SJSA1 (cell line): Measurements from ENCODE around the gene UPK3A. TPM values are rescaled to one million over a fixed set of nuclear protein-coding genes. Genes with fewer than 3 reads are reported as not detected.
A peak's percentile ranks its signal among the peaks of the same experiment; 100 is the strongest.
"Not testable (repeated sequence)": the region's sequence is repeated elsewhere in the genome, so short reads cannot be mapped to it uniquely, and the experiment has no call there.

ENCODE experiments used
- DNase-seq, 2 experiments: peaks; one replicate each; pipeline ENCODE4 v3.0.0-alpha.2; 2015 to 2020; ENCODE audit warnings: low spot score in 2 of 2, low read depth in 1 of 2
- H3K27ac ChIP-seq: fragments of 250-450 bp; sonication (Bioruptor Pico); 2 replicates; pipeline ENCODE4 v1.5.1; 2020; ENCODE audit warnings: mild to moderate bottlenecking, moderate library complexity
- H3K27me3 ChIP-seq: fragments of 250-450 bp; sonication (Bioruptor Pico); replicated peaks from 2 replicates; pipeline ENCODE4 v1.5.1; 2020; ENCODE audit warnings: mild to moderate bottlenecking, moderate library complexity
- H3K36me3 ChIP-seq: fragments of 250-450 bp; sonication (Bioruptor Pico); 2 replicates; pipeline ENCODE4 v1.5.1; 2020; ENCODE audit warnings: mild to moderate bottlenecking
- H3K4me1 ChIP-seq: fragments of 250-450 bp; sonication (Bioruptor Pico); replicated peaks from 2 replicates; pipeline ENCODE4 v1.6.1; 2021; ENCODE audit warnings: mild to moderate bottlenecking
- H3K4me3 ChIP-seq: fragments of 250-450 bp; sonication (Bioruptor Pico); 2 replicates; pipeline ENCODE4 v1.5.1; 2020; ENCODE audit warnings: mild to moderate bottlenecking
- H3K9me3 ChIP-seq: fragments of 250-450 bp; sonication (Bioruptor Pico); replicated peaks from 2 replicates; pipeline ENCODE4 v1.5.1; 2020; ENCODE audit warnings: mild to moderate bottlenecking
- total RNA-seq: library from RNA; depleted of rRNA; stranded (reverse); fragments of >200 nt; shearing (Covaris generic); gene quantifications from 2 replicates; pipeline ENCODE4 v1.2.3, GENCODE V29; 2014

The UPK3A gene
- total RNA-seq, 1 experiment from 2014 or later: not detected

DNA sequence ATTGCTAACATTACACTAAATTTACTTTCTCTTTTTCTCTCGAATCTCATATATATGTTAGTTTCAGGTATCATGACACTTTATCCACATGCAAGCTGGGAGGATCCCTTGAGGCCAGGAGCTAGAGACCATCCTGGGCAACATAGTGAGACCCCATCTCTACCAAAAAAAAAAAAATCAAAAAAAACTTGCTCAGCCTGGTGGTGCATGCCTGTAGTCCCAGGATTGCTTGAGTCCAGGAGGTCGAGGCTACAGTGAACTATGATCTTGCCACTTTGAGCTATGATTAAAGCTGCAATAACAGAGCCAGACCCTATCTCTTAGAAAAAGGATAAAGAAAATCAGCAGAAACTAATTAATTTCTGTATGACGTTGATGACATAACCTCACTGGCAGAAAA, 3.7 kb upstream of the UPK3A start:
- no peaks in the 10 kb centered on the region for H3K36me3 ChIP-seq
- H3K4me1 ChIP-seq: peaks cover 18% of the 10 kb centered on the region
- DNase-seq: no peak
- no peaks in the 10 kb centered on the region for H3K27me3 ChIP-seq
- no peaks in the 10 kb centered on the region for H3K9me3 ChIP-seq
- no peak overlapping the region for H3K4me3 ChIP-seq
- H3K27ac ChIP-seq: no peak overlapping the region

DNA sequence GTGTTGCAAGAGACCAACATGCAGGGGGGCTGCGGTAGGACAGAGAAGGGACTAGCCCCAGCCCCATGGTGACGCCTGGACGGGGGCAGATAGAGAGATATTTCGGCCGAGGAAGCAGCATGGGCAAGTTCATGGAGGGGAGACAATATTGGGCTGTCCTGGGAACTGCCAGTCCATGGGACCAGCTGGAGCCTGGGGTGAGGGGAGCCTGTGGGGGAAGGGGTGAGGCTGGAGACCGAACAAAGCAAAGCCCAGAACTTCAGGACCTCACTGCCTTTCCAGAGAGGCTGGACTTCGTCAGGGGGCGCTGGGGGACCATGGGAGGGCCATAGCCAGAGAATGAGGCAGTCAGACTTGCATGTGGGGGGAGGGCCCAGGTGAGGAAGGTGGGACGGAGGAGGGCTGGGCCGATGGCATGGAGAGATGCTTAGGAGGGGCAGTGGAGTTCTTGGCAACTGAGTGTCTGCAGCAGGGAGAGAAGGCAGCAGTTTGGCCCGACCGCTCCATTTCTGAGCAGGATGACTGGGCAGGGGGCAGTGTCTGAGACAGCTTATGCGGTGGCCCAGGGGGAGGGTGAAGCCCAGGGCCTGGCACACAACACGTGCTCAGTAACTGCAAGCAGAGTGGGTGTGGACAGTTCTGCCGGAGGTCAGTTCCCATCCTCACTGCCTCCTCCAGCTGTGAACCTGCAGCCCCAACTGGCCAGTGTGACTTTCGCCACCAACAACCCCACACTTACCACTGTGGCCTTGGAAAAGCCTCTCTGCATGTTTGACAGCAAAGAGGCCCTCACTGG, 712 bp downstream of the UPK3A start:
- H3K27me3 ChIP-seq: no peaks in the 10 kb centered on the region
- no peaks in the 10 kb centered on the region for H3K9me3 ChIP-seq
- peaks cover 3% of the 10 kb centered on the region for H3K4me1 ChIP-seq
- no peak overlapping the region for H3K4me3 ChIP-seq
- no peak overlapping the region for H3K27ac ChIP-seq
- no peak for DNase-seq
- no peaks in the 10 kb centered on the region for H3K36me3 ChIP-seq

DNA sequence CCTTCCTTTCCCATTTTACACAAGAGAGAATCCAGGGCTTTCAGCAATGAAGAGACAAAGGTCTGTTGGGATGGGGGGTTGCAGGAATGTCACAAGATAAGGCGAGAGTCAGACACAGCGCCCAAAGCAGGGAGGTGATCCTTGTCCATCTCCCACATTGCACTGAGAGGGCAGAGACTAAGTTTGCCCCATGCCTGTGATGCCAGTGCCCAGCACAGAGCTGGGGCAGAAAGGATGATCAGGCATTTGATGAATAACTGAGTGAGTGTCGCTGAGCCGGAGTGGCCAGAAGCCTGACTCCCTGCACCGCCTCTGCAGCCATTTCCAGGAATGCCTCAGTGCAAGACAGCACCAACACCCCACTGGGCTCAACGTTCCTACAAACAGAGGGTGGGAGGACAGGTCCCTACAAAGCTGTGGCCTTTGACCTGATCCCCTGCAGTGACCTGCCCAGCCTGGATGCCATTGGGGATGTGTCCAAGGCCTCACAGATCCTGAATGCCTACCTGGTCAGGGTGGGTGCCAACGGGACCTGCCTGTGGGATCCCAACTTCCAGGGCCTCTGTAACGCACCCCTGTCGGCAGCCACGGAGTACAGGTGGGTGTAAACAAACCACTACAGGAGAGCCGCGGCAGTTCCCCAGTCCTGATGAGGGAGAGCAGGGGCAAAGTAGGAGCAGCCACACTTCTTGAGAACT, 2.3 kb downstream of the UPK3A start:
- Histone ChIP-seq H3K27ac (no peak overlapping the region), H3K9me3 (no peaks in the 10 kb centered on the region), H3K27me3 (no peaks in the 10 kb centered on the region), H3K4me1 (no peaks in the 10 kb centered on the region; the same call in 1 of the 2 replicates), H3K4me3 (no peak overlapping the region), H3K36me3 (no peaks in the 10 kb centered on the region)
- no peak for DNase-seq

DNA sequence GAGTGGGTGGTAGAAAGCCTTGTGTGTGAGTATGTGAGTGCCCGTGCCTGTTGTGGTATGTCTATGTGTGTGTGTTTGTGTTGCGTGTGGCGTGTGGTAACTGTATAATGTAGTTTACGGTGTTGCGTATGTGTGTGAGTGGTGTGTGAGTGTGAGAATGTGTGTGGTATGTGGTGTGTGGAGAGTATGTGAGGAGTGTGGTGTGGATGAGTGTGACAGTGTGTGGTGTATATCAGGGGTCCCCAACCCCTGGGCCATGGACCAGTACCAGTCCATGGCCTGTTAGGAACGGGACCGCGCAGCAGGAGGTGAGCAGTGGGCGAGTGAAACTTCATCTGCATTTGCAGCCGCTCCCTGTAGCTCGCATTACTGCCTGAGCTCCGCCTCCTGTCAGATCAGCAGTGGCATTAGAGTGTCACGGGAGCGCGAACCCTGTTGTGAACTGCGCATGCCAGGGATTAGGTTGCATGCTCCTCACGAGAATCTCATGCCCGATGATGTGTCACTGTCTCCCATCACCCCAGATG, 5.7 kb downstream of the UPK3A start:
- Histone ChIP-seq H3K27ac (no peak overlapping the region), H3K4me3 (no peak overlapping the region)
- peak in 1 of 2 experiments; percentile 58 for DNase-seq

DNA sequence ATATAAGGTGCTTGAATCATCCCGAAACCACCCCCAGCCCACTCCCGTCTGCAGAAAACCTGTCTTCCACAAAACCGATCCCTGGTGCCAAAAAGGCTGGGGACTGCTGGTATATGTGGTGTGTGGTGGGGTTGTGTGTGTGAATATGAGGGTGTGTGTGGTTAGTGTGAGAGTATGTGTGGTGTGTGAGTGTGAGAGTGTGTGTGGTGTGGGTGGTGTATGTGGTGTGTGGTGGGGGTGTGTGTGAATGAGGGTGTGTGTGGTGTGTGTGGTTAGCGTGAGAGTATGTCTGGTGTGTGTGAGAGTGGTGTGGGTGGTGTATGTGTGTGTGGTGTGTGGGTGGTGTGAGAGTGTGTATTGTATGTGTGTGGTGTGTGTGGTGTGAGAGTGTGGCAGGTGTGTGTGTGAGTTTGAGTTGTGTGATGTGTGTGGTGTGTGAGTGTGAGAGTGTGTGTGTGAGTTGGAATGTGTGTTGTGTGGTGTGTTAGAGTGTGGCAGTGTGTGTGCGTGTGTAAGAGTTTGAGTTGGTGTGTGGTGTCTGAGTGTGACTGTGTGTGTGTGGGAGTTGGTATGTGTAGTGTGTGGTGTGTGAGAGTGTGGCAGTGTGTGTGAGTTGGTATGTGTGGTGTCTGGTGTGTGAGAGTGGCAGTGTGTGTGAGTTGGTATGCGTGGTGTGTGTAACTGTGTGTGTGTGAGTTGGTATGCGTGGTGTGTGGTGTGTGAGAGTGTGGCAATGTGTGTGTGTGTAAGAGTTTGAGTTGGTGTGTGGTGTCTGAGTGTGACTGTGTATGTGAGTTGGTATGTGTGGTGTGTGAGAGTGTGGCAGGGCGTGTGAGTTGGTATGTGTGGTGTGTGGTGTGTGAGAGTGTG, 6.5 kb downstream of the UPK3A start:
- H3K4me1 ChIP-seq: no peaks in the 10 kb centered on the region; the same call in 1 of the 2 replicates
- H3K27ac ChIP-seq: no peak overlapping the region
- H3K36me3 ChIP-seq: no peaks in the 10 kb centered on the region
- H3K9me3 ChIP-seq: no peaks in the 10 kb centered on the region
- DNase-seq: no peak
- H3K4me3 ChIP-seq: no peak overlapping the region
- H3K27me3 ChIP-seq: no peaks in the 10 kb centered on the region

More for the DNA sequence above, 5.7 kb downstream of the UPK3A start:
- Histone ChIP-seq H3K27me3 (no peaks in the 10 kb centered on the region), H3K36me3 (no peaks in the 10 kb centered on the region), H3K9me3 (no peaks in the 10 kb centered on the region), H3K4me1 (no peaks in the 10 kb centered on the region; the same call in 1 of the 2 replicates)

DNA sequence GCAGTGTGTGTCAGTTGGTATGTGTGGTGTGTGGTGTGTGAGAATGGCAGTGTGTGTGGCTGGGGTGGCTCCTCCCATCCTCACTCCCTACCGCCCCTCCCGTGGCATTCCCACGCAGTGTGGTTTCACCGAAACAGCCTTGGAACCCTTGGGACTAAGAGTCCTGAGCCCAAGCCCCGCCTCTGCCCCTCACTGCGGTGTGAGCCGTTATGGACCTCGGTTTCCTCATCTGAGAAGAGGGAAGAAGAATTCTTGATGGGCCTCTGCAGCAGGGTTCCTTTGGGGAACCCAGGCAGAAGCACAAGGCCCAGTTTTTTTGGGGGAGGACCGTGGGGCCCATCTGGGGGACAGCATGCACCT, 7.2 kb downstream of the UPK3A start:
- H3K9me3 ChIP-seq: no peaks in the 10 kb centered on the region
- H3K4me1 ChIP-seq: no peaks in the 10 kb centered on the region; the same call in 1 of the 2 replicates
- H3K36me3 ChIP-seq: no peaks in the 10 kb centered on the region
- H3K27ac ChIP-seq: no peak overlapping the region
- DNase-seq: no peak
- no peak overlapping the region for H3K4me3 ChIP-seq
- no peaks in the 10 kb centered on the region for H3K27me3 ChIP-seq

DNA sequence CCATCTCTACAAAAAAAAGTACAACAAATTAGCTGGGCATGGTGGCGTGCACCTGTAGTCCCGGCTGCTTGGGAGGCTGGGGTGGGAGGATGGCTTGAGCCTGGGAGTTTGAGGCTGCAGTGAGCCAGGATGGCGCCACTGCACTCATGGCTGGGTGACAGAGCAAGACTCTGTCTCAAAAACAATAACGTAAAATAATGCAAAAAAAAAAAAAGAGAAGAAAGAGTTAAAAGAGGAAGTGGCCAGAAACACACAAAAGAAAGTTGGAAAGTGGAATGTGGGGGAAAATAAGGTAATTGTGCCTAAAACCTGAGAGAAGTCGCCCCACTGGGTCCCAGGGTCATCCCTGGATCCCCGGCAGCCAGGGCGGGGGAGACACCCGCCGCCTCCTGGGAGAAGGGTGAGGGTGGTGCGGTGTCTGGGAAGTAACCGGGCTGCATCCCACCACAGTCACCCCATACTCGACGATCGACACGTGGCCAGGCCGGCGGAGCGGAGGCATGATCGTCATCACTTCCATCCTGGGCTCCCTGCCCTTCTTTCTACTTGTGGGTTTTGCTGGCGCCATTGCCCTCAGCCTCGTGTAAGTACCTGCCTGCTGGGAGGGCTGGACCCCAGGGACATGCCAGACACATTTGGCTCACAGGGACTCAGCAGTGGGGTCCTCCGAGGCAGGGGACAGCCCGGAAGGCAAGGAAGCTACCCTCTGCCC, 8.1 kb downstream of the UPK3A start:
- H3K4me3 ChIP-seq: no peak overlapping the region
- no peak overlapping the region for H3K27ac ChIP-seq
- no peaks in the 10 kb centered on the region; the same call in 1 of the 2 replicates for H3K4me1 ChIP-seq
- no peaks in the 10 kb centered on the region for H3K9me3 ChIP-seq
- no peaks in the 10 kb centered on the region for H3K36me3 ChIP-seq
- no peaks in the 10 kb centered on the region for H3K27me3 ChIP-seq
- DNase-seq: no peak

DNA sequence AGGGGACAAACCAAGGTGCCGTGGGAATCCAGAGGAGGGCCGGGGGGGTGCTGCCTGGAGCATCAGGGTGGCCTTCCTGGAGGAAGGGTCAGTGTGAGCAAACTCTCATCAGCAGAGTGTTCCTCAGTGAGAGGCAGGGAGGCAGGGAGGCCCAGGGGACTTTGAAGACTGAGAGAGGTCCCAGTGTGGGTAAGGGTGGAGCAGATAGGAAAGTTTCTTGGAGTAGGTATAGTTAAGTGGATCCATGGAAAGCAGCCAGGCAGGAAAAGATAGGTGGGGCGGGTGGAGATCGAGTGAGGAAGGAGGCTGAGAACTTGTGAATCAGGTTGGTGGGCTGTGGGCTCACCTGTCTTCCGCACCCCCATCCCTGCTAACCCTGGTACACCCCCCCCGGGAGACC, 9.3 kb downstream of the UPK3A start:
- Histone ChIP-seq H3K36me3 (no peaks in the 10 kb centered on the region), H3K27me3 (no peaks in the 10 kb centered on the region), H3K4me3 (no peak overlapping the region), H3K27ac (no peak overlapping the region), H3K9me3 (no peaks in the 10 kb centered on the region), H3K4me1 (no peaks in the 10 kb centered on the region; the same call in 1 of the 2 replicates)
- no peak for DNase-seq

DNA sequence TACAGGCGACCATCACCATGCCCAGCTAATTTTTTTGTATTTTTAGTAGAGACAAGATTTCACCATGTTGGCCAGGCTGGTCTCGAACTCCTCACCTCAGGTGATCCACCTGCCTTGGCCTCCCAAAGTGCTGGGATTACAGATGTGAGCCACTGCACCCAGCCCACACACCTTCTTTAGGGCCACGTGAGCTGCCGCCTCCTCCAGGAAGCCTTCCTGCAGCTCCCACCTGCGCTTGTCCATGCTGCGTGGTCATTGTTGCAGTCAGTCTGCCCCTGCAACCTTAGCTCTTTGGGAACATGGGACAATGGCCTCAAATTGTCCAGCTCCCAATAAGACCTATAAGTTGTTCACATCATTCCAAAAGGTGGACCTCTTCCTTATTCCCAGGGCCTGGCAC, 10.3 kb downstream of the UPK3A start:
- H3K4me3 ChIP-seq, H3K27ac ChIP-seq, H3K4me1 ChIP-seq, H3K27me3 ChIP-seq, H3K36me3 ChIP-seq, DNase-seq, H3K9me3 ChIP-seq: not testable (repeated sequence)

DNA sequence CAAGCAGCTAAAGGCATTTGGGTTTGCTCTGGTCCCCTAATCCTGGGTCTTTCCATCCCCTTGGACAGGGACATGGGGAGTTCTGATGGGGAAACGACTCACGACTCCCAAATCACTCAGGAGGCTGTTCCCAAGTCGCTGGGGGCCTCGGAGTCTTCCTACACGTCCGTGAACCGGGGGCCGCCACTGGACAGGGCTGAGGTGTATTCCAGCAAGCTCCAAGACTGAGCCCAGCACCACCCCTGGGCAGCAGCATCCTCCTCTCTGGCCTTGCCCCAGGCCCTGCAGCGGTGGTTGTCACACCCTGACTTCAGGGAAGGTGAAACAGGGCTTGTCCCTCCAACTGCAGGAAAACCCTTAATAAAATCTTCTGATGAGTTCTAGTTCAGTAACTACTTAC, 10.7 kb downstream of the UPK3A start:
- DNase-seq: no peak
- H3K27me3 ChIP-seq: no peaks in the 10 kb centered on the region
- H3K4me1 ChIP-seq: no peaks in the 10 kb centered on the region; the same call in 1 of the 2 replicates

DNA sequence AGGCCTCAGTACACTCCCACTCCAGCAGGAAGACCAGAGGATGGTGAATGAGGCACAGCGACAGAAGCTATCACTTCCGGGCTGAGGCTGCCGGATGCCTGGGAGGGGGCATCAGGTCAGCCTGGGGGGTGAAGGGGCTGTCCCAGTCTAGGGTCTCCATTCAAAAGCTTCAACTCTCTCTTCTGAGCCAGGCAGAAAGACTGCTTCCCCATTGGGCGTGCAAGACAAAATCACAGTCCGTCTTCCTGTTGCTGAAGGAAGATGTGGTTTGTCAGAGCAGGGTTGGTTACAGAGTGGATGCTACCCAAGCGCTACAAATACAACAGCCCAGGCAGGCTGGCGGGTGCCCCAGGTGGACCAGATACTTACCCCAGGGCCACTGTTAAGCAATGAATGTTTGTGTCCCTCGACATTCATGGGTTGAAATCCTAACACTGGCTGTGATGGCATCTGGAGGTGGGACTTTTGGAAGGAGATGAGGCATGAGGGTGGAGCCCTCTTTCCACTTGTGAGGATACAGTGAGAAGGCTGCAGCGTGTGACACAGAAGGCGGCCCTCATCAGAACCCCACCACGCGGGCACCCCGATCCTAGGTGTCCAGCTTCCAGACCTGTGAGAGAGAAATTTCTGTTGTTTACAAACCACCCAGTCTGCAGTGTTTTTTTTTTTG, 12.0 kb downstream of the UPK3A start:
- no peak for DNase-seq
- H3K27ac ChIP-seq: no peak overlapping the region
- no peak overlapping the region for H3K4me3 ChIP-seq
- H3K9me3 ChIP-seq: no peaks in the 10 kb centered on the region
- no peaks in the 10 kb centered on the region for H3K36me3 ChIP-seq
- peaks cover 3% of the 10 kb centered on the region for H3K4me1 ChIP-seq
- no peaks in the 10 kb centered on the region for H3K27me3 ChIP-seq

More for the DNA sequence above, 10.7 kb downstream of the UPK3A start:
- Histone ChIP-seq H3K36me3 (no peaks in the 10 kb centered on the region), H3K9me3 (no peaks in the 10 kb centered on the region), H3K27ac (no peak overlapping the region), H3K4me3 (no peak overlapping the region)

DNA sequence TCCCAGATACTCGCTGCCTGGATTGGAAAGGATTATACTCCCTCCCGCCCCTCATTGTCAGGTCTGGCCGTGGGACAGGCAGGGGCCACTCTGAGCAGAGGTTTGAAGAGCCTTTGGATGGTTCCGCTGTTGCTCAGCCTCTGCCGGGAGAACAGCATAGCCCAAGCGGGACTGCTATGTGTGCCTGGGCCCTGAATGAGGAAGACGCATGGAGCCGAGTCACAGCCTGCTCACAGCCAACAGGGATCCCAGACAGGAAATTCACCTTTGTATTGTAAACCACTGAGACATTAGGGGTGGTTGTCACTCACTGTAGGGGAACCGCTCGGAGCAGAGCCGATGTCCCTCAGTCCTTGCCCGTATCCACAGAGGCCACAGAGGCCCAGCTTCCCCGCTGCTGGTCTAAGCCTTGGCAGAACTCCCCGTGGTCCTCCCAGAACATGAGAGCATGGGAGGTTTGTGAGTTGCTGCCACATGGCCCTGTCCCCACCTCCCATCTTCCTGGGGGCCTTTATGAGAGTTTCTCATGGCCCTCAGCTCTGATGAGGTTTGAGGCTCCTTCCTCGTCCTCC, 14.3 kb downstream of the UPK3A start:
- H3K27me3 ChIP-seq: no peaks in the 10 kb centered on the region
- no peaks in the 10 kb centered on the region for H3K9me3 ChIP-seq
- no peak for DNase-seq
- no peak overlapping the region for H3K27ac ChIP-seq
- peaks cover 23% of the 10 kb centered on the region for H3K4me1 ChIP-seq
- no peak overlapping the region for H3K4me3 ChIP-seq
- H3K36me3 ChIP-seq: no peaks in the 10 kb centered on the region
